GM18498 (cell line): ENCODE results near the gene SEPTIN8.
"Not testable (repeated sequence)": the region's sequence is repeated elsewhere in the genome, so short reads cannot be mapped to it uniquely, and the experiment has no call there.

ENCODE experiments used
- ATAC-seq: cut with Tn5 transposase; IDR thresholded peaks from one replicate; pipeline ENCODE4 v1.9.1; 2021; ENCODE audit warnings: mild to moderate bottlenecking, moderate library complexity; ENCODE audit not compliant: unreplicated experiment

Gene SEPTIN8

GRCh38 chr5:132812781-132813598 lies 36.0 kb upstream of the SEPTIN8 start, which contains the start of gene SOWAHA:
TSS of gene SOWAHA (plus strand) at chr5:132813302. CDS start at chr5:132813622, 320 bp downstream.
- no peak for ATAC-seq

GRCh38 chr5:132812123-132812765 lies 35.2 kb upstream of the SEPTIN8 start:
- no peak for ATAC-seq

- ATAC-seq: no peak
Measured at GRCh38 chr5:132810605-132811004, 33.6 kb upstream of the SEPTIN8 start.

GRCh38 chr5:132808866-132809265 lies 31.8 kb upstream of the SEPTIN8 start:
- ATAC-seq: no peak

- ATAC-seq: no peak
Measured at GRCh38 chr5:132808448-132808847, 31.4 kb upstream of the SEPTIN8 start.

GRCh38 chr5:132807163-132807838 lies 30.3 kb upstream of the SEPTIN8 start:
- ATAC-seq: no peak

- not testable (repeated sequence) for ATAC-seq
Measured at GRCh38 chr5:132806804-132807162, 29.7 kb upstream of the SEPTIN8 start.

GRCh38 chr5:132805872-132806271 lies 28.8 kb upstream of the SEPTIN8 start:
- not testable (repeated sequence) for ATAC-seq

GRCh38 chr5:132804219-132804618 lies 27.2 kb upstream of the SEPTIN8 start:
- ATAC-seq: not testable (repeated sequence)

GRCh38 chr5:132802685-132803066 lies 25.6 kb upstream of the SEPTIN8 start:
- ATAC-seq: not testable (repeated sequence)

GRCh38 chr5:132802044-132802684 lies 25.1 kb upstream of the SEPTIN8 start:
- no peak for ATAC-seq

- no peak for ATAC-seq
Measured at GRCh38 chr5:132800545-132800944, 23.5 kb upstream of the SEPTIN8 start.

GRCh38 chr5:132799392-132799791 lies 22.4 kb upstream of the SEPTIN8 start:
- ATAC-seq: no peak

- no peak for ATAC-seq
Measured at GRCh38 chr5:132797651-132798050, 20.6 kb upstream of the SEPTIN8 start.

- no peak for ATAC-seq
Measured at GRCh38 chr5:132791026-132791425, 14.0 kb upstream of the SEPTIN8 start.

GRCh38 chr5:132790201-132790865 lies 13.3 kb upstream of the SEPTIN8 start:
- no peak for ATAC-seq

GRCh38 chr5:132788990-132789886 lies 12.2 kb upstream of the SEPTIN8 start:
- no peak for ATAC-seq

GRCh38 chr5:132788508-132788907 lies 11.5 kb upstream of the SEPTIN8 start:
- ATAC-seq: no peak

GRCh38 chr5:132787076-132787475 lies 10.0 kb upstream of the SEPTIN8 start:
- ATAC-seq: no peak

- no peak for ATAC-seq
Measured at GRCh38 chr5:132785864-132786263, 8.8 kb upstream of the SEPTIN8 start.
